ENCODE results near the gene SLC7A14. TPM values are rescaled to one million over a fixed set of nuclear protein-coding genes. Genes with fewer than 3 reads are reported as not detected.

The SLC7A14 gene
- total RNA-seq, 1 donor: 6.1 TPM

DNA sequence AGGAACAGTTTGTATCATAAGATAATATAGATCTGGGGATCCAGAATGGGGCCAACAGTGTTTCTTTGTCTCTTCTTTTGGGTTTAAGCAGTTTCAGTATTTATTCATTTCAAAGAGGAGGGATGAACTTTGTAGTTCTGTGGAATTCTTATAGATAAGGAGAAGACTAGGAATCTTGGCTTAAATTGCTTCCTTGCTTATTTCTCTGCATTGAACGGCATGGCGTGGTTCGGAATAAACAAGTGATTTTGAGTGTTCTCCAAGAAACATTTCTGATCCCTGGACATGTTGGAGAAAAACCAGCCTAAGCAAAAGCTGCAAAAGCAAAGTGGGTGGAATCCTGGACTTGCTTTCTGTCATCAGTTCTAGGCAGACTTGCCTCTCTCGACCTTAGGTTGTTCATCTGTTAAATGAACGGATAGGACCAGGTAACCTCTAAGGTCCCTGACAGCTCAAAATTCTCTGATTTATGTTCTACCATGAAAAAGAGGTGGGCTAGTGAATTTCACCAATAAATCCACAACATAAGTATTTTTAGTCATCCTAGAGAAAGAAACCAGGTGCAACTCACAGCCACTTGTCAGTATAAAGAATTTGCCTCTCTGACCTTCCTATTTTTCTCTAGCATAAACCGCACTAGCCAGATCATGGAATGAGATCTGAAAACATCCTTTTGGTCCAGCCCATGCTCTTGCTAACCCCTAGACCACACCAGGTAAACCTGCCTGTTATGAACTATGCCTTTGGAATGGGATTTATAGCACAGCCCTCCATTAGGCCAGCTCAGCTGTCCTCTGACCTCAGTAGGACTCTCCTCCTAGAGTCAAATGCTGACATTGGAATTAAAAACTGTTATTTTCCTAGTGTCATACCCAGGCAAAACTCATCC, 88.4 kb downstream of the SLC7A14 start:
- TF ChIP-seq, protein P1, sequence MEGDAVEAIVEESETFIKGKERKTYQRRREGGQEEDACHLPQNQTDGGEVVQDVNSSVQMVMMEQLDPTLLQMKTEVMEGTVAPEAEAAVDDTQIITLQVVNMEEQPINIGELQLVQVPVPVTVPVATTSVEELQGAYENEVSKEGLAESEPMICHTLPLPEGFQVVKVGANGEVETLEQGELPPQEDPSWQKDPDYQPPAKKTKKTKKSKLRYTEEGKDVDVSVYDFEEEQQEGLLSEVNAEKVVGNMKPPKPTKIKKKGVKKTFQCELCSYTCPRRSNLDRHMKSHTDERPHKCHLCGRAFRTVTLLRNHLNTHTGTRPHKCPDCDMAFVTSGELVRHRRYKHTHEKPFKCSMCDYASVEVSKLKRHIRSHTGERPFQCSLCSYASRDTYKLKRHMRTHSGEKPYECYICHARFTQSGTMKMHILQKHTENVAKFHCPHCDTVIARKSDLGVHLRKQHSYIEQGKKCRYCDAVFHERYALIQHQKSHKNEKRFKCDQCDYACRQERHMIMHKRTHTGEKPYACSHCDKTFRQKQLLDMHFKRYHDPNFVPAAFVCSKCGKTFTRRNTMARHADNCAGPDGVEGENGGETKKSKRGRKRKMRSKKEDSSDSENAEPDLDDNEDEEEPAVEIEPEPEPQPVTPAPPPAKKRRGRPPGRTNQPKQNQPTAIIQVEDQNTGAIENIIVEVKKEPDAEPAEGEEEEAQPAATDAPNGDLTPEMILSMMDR (IDR thresholded peaks at IDR 0.05; ENCODE audit: insufficient read depth, low read length): no peak
- peak; percentile 73 for DNase-seq (ENCODE audit: low read depth)
- no peak overlapping the region for H3K4me3 ChIP-seq (ENCODE audit: low read depth, low read length)

DNA sequence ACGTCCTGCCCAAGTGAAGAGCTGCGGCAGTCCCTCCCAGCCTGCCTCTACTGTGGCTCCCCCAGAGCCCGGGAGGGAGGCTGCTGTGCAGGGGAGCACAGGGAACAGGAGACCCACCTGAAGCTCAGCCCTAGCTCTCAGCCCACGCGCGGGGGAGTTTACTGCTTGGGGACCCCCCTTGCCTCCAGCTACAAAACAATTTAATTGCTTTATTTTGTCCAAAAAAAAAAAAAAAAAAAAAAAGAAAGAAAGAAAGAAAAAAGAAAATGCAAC, 89.1 kb downstream of the SLC7A14 start:
- DNase-seq (ENCODE audit: low read depth): no peak
- H3K4me3 ChIP-seq (ENCODE audit: low read depth, low read length): no peak overlapping the region
- TF ChIP-seq, protein P1 (IDR thresholded peaks at IDR 0.05; ENCODE audit: insufficient read depth, low read length): no peak

DNA sequence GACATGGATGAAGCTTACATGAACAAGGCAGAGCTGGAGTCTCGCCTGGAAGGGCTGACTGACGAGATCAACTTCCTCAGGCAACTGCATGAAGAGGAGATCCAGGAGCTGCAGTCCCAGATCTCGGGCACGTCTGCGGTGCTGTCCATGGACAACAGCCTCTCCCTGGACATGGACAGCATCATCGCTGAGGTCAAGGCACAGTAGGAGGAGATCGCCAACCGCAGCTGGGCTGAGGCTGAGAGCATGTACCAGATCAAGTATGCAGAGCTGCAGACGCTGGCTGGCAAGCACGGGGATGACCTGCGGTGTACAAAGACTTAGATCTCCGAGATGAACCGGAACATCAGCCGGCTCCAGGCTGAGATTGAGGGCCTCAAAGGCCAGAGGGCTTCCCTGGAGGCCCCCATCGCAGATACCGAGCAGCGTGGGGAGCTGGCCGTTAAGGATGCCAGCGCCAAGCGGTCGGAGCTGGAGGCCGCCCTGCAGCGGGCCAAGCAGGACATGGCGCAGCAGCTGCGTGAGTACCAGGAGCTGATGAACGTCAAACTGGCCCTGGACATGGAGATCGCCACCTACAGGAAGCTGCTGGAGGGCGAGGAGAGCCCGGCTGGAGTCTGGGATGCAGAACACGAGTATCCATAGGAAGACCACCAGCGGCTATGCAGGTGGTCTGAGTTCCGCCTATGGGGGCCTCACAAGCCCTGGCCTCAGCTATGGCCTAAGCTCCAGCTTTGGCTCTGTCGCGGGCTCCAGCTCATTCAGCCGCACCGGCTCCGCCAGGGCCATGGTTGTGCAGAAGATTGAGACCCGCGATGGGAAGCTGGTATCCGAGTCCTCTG, 89.6 kb downstream of the SLC7A14 start:
- TF ChIP-seq, protein P1 (IDR thresholded peaks at IDR 0.05; ENCODE audit: insufficient read depth, low read length): no peak
- no peak for DNase-seq (ENCODE audit: low read depth)
- H3K4me3 ChIP-seq (ENCODE audit: low read depth, low read length): no peak overlapping the region

DNA sequence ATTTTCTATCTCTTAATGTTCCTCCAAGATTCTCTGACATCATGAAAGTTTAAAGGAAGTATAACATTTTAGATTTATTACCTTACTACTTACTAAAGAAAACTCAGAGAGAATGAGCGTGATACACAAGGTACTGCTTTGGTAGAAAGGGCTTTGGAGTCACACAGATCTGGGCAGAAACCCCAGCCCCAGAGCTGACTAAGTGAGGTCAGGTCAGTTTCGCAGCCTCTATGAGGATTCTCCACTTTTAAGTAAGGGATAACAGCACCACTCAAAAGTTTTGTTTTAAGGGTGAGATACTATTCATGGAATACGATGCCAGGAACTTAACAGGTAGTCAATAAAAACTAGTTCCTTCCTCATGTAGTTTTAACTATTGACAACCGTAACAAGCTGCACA, 91.1 kb downstream of the SLC7A14 start:
- TF ChIP-seq, protein P1 (IDR thresholded peaks at IDR 0.05; ENCODE audit: insufficient read depth, low read length): no peak
- H3K4me3 ChIP-seq (ENCODE audit: low read depth, low read length): no peak overlapping the region
- DNase-seq (ENCODE audit: low read depth): peak; percentile 47

DNA sequence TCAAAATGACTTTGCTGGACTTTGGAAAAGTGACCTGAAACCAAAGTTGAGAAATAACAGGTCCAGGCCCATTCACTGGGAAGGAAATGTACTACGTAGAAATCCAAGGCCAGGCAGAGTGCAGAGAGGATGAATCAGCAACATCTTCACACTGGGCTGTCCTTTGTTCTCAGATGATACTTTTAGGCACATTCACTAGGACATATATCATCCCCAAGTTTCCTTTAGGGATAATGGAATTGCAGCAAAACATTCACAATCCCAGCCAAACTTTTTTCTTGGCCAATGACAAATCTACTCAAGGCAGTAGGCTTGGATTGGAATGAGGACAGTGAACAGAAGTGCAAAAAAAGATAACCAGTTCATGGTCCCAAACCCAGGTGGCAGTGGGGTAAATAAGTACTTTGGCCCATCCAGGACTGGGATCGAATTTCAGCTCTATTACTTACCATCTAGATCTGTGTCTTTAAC, 92.1 kb downstream of the SLC7A14 start:
- H3K4me3 ChIP-seq (ENCODE audit: low read depth, low read length): no peak overlapping the region
- TF ChIP-seq, protein P1 (IDR thresholded peaks at IDR 0.05; ENCODE audit: insufficient read depth, low read length): no peak
- DNase-seq (ENCODE audit: low read depth): peak; percentile 75

DNA sequence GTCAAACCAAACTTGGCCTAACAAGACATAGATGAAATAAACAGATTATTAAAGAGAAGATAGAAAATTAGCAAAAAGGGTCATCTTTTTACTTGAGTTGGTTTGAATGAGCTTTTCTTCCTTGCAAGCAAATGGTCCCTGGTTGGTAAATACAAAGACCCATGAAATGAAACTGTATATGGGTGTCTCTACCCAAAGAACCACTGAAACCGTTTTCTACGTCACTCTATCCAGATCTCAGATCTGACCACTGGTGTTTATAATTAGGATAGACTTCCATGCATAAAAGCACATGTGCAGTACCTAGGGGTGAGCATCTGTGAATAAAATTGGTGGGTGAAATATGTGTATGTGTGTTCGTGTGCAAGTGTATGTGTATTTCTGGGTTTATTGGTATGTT, 94.0 kb downstream of the SLC7A14 start:
- no peak overlapping the region for H3K4me3 ChIP-seq (ENCODE audit: low read depth, low read length)
- no peak for DNase-seq (ENCODE audit: low read depth)
- TF ChIP-seq, protein P1 (IDR thresholded peaks at IDR 0.05; ENCODE audit: insufficient read depth, low read length): no peak
